GM12801 (cell line): Measurements from ENCODE around the gene MYH15.

ENCODE experiments used
- TF ChIP-seq, protein P1 (sequence below): IDR thresholded peaks from one replicate; pipeline ENCODE4 v1.5.1; 2011; ENCODE audit warnings: control low read depth; ENCODE audit not compliant: insufficient read length; ENCODE audit errors: extremely low read depth

The MYH15 gene

DNA sequence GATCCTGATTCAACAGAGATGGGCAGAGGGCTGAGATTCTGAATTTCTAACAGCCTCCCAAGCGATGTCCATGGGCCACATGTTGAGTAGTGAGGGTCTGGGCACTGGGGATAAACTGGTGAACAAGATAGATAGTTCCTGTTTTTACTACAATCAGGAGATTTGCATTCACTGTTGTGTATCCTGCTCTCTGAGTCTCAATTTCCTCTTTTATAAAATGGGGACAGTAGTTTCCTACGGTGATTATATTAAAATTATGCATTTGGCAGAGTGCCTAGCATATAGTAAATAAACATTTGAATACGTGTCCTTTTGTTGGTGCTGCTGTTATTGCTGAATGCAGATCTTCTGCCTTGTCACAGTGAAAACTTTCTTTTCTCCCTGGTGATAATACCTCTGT is 102.5 kb downstream of the MYH15 start:
- TF ChIP-seq, protein P1, sequence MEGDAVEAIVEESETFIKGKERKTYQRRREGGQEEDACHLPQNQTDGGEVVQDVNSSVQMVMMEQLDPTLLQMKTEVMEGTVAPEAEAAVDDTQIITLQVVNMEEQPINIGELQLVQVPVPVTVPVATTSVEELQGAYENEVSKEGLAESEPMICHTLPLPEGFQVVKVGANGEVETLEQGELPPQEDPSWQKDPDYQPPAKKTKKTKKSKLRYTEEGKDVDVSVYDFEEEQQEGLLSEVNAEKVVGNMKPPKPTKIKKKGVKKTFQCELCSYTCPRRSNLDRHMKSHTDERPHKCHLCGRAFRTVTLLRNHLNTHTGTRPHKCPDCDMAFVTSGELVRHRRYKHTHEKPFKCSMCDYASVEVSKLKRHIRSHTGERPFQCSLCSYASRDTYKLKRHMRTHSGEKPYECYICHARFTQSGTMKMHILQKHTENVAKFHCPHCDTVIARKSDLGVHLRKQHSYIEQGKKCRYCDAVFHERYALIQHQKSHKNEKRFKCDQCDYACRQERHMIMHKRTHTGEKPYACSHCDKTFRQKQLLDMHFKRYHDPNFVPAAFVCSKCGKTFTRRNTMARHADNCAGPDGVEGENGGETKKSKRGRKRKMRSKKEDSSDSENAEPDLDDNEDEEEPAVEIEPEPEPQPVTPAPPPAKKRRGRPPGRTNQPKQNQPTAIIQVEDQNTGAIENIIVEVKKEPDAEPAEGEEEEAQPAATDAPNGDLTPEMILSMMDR: no peak

DNA sequence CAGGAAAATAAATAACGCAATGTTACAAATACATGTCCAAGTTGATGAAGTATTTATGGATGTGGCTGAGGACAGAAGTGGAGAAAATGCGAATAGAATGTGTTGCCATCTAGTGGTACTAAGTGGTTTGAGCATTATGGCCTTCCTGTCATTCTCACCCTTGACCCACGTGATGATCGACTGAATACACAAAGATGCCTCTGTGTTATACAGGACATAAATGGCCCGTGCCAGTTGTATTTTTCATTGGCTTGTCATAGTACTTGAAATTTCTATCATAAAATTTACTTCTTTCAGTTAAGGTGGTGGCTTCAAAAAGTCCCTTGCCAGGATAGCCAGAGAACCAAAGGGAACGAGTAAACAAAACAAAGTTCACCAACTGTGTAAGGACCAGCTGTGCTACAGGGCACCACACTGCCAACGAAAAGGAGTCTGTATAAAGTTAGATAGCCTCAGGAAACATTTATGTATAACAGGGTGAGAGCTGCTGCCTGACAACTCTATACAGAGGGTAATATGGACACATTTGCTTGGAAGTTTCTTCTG is 103.7 kb downstream of the MYH15 start:
- TF ChIP-seq, protein P1: no peak

DNA sequence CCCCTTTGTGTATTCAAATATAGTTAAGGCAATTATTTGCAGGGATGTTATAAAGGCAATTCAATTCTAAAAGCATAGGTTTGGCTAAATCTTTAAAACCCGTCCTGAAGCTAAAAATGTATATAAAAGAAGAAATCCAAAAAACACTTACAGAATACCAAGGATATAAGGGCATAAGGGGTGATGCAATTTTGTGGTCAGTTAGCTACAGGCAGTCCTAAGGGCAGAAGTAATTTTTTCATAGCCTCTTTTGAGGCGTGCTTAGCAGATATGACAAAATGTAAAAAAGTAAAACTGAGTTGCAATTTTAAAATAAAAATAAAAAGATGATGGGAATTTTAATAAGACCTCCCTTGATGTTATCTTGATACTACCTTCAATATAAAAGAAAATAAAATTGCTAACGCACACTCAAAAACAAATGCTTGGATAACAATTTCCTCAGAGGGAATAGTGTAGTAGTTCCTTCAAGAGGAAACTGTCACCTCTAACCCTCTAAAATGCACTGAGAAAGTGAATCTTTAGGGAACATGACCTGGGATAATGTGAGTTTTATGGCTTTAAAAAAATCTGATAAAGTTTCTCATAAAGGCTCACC is 104.2 kb downstream of the MYH15 start:
- TF ChIP-seq, protein P1: no peak

DNA sequence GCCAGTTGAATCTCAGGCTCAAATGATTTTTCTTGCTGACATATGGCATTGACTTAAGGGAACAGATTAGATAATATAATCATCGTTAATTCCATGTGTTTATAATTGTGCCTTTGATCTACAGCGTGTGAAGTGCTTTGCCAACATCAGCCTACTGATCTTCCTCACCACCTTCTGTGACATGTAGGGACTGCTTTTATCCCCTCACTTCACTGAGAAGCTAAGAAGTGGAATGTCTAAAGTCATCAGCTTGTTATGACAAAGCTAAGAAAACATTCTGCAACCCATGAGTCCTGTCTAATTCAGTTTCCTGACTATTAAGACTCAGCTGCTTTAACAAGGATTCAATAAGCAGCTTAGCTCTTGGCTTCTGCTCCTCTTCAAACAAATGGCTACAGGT is 106.0 kb downstream of the MYH15 start:
- TF ChIP-seq, protein P1: no peak

DNA sequence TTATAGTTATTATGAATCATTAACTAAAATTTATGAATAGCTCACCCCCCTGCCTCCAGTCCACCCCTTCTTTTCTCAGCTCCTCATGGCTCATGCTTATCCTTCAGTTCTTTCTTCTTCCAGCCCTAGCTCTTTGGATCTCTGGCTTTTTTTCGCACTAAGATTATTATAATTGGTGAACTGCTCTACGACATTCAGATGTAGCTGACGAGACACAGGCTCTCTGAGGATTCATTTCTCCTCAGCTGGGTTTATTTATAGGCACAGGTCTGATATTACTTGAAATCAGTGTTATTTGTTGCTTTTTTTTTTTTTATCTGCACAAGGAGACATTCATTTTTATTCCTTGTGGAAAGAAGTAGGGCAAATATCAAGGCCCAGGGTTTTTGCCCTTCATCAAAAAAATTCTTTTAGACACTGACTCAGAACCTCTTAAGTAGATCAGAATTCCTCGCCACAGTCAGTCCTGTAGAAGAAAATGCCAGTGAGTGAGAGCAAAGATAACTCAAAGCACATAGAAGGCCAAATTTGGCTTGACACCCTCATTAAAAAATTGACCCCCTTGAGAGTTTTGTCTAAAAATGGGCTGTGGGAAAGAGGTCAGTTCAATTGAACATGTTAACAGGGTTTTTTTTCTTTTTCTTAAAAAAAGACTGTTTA is 106.6 kb downstream of the MYH15 start:
- TF ChIP-seq, protein P1: no peak

DNA sequence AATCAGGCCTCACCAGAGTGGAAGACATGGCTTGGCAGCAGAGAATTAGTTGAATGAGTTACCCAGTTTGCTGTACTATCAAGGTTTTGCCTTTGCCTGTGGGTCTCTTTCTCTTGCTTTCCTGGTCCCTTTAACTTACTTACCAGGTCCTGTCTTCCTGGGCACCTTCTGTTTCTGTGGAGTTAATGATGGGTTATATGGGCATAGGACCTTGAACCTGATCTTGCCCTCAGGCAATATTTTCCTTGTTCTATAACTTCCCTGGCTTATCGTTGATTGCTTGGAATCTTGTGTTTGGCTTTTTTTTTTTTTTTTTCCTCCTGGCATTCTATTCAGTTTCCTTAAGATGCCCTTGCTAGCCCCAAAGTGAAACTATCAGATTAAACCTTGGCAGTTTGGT is 107.2 kb downstream of the MYH15 start:
- TF ChIP-seq, protein P1: no peak

DNA sequence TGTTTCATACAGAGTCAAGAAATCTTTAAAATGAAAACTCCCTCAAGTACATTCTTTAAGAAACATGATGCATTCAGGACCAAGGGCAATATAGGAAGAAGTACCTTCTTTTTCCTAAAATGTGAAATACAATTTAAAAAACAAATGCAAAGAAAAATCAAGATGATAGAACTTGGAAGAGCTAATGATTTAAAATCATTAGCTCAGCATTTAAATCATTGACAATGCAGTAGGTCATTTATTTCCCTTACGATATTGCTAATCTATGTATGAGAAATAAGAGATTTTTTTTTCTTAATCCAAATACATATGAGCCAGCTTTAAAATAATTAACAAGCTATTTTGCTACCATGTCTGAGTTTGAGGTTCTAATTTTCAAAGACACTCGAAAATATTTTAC is 108.6 kb downstream of the MYH15 start:
- TF ChIP-seq, protein P1: no peak
